ENCODE results near the gene EHD4. TPM values are rescaled to one million over a fixed set of nuclear protein-coding genes. Genes with fewer than 3 reads are reported as not detected.

The EHD4 gene
- total RNA-seq, 4 donors from 2014 or later, result 13.2 to 31.5 (median 22.0) TPM

DNA sequence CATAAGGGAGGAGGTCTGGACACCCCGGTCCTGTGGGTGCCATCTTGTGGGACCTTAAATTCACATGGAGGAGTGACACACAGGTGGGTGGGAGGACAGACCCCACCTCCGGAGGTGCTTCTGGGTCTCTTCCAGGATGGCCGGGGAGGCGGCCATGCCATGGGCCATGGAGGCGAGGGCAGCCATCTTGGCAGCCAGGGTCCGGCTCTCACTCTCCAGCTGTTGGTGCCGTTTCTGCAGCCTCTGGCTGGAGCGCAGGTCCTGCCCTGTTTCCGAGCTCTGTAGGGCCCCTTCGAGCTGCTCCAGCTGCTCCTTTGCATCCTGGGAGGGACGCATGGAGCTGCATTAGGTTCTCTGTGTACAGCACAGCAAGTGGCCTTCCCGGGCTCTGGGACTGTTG lies 97.6 kb downstream of the EHD4 start:
- H3K27me3 ChIP-seq, result peaks cover 0 to 2% of the 10 kb centered on the region in 2 donors
- H3K4me3 ChIP-seq, result no peak overlapping the region
- no peak for DNase-seq (ENCODE audit: low spot score in 2 of 2)
- H3K36me3 ChIP-seq, result no peaks in the 10 kb centered on the region
- WGBS, 2 donors, result 85 to 89% methylated on average over 7 to 12 of the region's 12 CpGs
- TF ChIP-seq, protein P1, sequence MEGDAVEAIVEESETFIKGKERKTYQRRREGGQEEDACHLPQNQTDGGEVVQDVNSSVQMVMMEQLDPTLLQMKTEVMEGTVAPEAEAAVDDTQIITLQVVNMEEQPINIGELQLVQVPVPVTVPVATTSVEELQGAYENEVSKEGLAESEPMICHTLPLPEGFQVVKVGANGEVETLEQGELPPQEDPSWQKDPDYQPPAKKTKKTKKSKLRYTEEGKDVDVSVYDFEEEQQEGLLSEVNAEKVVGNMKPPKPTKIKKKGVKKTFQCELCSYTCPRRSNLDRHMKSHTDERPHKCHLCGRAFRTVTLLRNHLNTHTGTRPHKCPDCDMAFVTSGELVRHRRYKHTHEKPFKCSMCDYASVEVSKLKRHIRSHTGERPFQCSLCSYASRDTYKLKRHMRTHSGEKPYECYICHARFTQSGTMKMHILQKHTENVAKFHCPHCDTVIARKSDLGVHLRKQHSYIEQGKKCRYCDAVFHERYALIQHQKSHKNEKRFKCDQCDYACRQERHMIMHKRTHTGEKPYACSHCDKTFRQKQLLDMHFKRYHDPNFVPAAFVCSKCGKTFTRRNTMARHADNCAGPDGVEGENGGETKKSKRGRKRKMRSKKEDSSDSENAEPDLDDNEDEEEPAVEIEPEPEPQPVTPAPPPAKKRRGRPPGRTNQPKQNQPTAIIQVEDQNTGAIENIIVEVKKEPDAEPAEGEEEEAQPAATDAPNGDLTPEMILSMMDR (IDR thresholded peaks at IDR 0.05), result no peak
- no peak for TF ChIP-seq POLR2A (IDR thresholded peaks at IDR 0.05)
- no peak for TF ChIP-seq EP300 (IDR thresholded peaks at IDR 0.05)
- H3K27ac ChIP-seq, result no peak overlapping the region
- H3K9me3 ChIP-seq, result no peaks in the 10 kb centered on the region
- H3K4me1 ChIP-seq, result peaks cover 0 to 7% (median 0%) of the 10 kb centered on the region in 4 donors

DNA sequence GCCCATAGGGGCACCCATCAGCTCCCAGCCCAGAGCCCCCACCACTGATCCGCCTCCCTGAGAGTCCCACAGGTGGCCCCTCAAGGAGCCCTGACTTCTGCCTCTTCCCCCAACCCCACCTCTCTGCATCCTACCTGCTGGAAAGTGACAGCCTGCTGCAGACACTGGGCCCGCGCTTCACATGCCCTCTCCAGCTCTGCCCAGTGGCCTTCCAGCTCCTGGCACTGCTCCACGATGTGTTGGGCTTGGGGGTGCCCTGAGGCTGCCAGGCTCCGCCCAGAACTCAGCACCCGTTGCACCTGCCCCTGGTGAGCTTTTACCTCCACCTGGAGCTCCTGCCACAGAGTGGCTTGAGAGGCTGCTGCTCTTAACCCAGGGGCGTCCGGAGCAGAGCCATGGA lies 98.6 kb downstream of the EHD4 start:
- no peak for DNase-seq (ENCODE audit: low spot score in 2 of 2)
- peaks cover 0 to 7% (median 0%) of the 10 kb centered on the region in 4 donors for H3K4me1 ChIP-seq
- H3K27me3 ChIP-seq, result no peaks in the 10 kb centered on the region
- H3K27ac ChIP-seq, result no peak overlapping the region
- no peaks in the 10 kb centered on the region for H3K36me3 ChIP-seq
- H3K4me3 ChIP-seq, result no peak overlapping the region
- TF ChIP-seq EP300 (IDR thresholded peaks at IDR 0.05) (no peak), POLR2A (IDR thresholded peaks at IDR 0.05) (no peak)
- TF ChIP-seq, protein P1 (IDR thresholded peaks at IDR 0.05), result no peak
- no peaks in the 10 kb centered on the region for H3K9me3 ChIP-seq
- whole genome bisulfite sequencing, 2 donors, result 88 to 97% methylated on average over 6 to 8 of the region's 8 CpGs

DNA sequence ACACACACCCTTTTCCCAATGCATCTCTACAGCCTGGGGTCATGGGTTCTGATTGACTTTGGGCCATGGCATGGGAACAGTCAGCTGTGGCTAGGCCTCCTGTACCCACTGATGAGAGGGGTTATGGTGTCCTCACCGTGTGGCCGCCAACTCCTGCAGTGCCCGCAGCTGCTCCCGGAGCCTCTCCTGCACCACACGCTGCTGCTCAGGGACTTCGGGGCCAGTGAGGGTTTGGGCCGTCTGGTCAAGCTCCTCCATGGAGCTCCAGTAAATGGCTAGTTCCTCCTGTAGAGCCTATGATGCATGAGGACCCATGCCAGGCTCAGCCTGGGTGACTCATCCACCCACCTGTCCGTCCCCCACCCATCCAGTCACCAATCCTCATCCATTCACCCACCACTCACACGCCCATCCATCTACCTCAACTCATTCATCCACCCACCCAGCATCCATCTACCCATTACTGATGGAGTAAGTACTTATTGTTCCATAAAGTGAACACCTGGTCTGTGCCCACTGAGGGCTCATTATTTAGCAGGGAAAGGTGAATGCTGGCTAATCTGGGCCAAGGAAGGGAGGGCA lies 100.1 kb downstream of the EHD4 start:
- H3K4me3 ChIP-seq, result no peak overlapping the region
- peaks cover 0 to 7% (median 0%) of the 10 kb centered on the region in 4 donors for H3K4me1 ChIP-seq
- no peaks in the 10 kb centered on the region for H3K36me3 ChIP-seq
- no peaks in the 10 kb centered on the region for H3K9me3 ChIP-seq
- DNase-seq (ENCODE audit: low spot score in 2 of 2), result no peak
- H3K27me3 ChIP-seq, result no peaks in the 10 kb centered on the region
- 89 to 90% methylated on average over 7 to 9 of the region's 9 CpGs for WGBS, 2 donors
- TF ChIP-seq EP300 (IDR thresholded peaks at IDR 0.05) (no peak), POLR2A (IDR thresholded peaks at IDR 0.05) (no peak)
- TF ChIP-seq, protein P1 (IDR thresholded peaks at IDR 0.05), result no peak
- H3K27ac ChIP-seq, result no peak overlapping the region

DNA sequence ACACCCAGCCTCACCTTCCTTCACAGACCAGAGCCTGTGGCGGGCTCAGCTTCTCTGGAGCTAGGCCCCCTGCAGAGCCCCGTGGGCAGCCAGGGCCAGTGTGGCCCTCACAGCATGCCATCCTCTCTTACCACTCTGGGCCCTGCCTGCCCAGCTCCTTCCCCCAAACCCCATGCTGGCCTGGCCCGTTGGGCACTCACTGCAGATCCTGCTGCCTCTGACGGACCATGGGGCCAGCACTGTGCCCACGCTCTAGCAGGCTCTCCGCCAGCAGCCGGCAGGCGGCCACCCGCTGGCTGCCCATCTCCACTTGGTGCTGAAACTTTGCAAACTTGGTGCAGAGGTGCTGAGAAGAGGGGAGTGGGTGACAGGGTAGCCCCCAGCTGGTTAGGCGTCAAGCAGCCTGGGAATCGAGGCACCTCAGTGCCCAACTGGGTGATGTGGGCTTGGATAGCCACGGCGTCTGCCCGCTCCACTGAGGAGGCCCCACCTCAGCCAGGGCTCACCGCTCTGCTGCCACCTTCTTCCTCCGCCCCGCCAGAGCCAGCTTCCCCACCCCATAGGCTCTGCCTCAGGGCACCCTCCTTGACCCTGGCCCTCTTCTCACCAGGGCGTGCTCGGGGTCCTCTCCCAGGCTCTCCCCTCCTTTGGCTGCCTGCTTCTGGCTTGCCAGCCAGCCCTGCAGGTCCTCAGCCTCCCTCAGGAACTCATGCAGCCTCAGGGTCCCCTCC lies 101.0 kb downstream of the EHD4 start:
- no peaks in the 10 kb centered on the region for H3K9me3 ChIP-seq
- TF ChIP-seq POLR2A (IDR thresholded peaks at IDR 0.05), result no peak
- TF ChIP-seq EP300 (IDR thresholded peaks at IDR 0.05), result no peak
- TF ChIP-seq, protein P1 (IDR thresholded peaks at IDR 0.05), result no peak
- peaks cover 0 to 14% (median 0%) of the 10 kb centered on the region in 4 donors for H3K4me1 ChIP-seq
- no peak overlapping the region for H3K4me3 ChIP-seq
- no peaks in the 10 kb centered on the region for H3K27me3 ChIP-seq
- H3K36me3 ChIP-seq, result no peaks in the 10 kb centered on the region
- 78 to 94% methylated on average over 15 to 16 of the region's 19 CpGs for WGBS, 2 donors
- peak overlapping the region in 1 of 4 donors; percentile 57 for H3K27ac ChIP-seq
- no peak for DNase-seq (ENCODE audit: low spot score in 2 of 2)

DNA sequence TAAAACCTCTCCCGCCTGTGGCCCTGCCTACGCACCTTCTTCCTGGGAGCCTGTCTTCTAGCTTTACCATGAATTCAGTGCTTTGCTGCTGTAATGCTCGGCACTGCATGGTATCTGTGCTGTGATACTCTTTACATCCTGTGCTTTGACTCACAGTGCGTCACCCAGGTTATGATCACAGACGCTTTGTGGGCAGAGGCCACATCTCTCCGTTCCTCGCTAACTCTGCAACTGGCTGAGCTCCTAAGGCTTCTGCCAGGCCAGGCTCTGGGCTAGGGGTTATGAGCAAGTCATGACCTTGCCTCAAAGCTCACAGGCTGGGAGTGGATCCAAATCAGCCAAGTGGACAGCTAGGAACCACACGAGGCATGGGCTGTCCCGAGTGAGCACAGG lies 101.7 kb downstream of the EHD4 start:
- WGBS, 2 donors, result 64 to 73% methylated on average over 9 of the region's 9 CpGs
- TF ChIP-seq, protein P1 (IDR thresholded peaks at IDR 0.05), result no peak
- no peak for TF ChIP-seq EP300 (IDR thresholded peaks at IDR 0.05)
- no peak for TF ChIP-seq POLR2A (IDR thresholded peaks at IDR 0.05)
- no peaks in the 10 kb centered on the region for H3K36me3 ChIP-seq
- peaks cover 0 to 17% (median 0%) of the 10 kb centered on the region in 4 donors for H3K4me1 ChIP-seq
- H3K9me3 ChIP-seq, result no peaks in the 10 kb centered on the region
- H3K27ac ChIP-seq, result peak overlapping the region in 1 of 4 donors; percentile 57
- DNase-seq (ENCODE audit: low spot score in 2 of 2), result no peak
- H3K27me3 ChIP-seq, result no peaks in the 10 kb centered on the region
- no peak overlapping the region for H3K4me3 ChIP-seq
